Thyroid gland (tissue), 4 donors: Measurements from ENCODE around the gene CCDC80.

Source experiments
- POLR2A ChIP-seq, 2 donors: fragments of 450-650 bp; IDR thresholded peaks; one replicate each; pipeline ENCODE4 v1.6.1; 2017; ENCODE audit warnings: antibody characterized with exemption in 2 of 2, mild to moderate bottlenecking in 2 of 2, moderate library complexity in 1 of 2
- TF ChIP-seq, protein P1 (sequence below), 6 experiments: fragments of 200-600 bp in 3 of 6; fragments of 450-650 bp in 3 of 6; sonication (generic) in 3 of 6; IDR thresholded peaks; one replicate each; pipeline ENCODE4 v1.5.1; 2016 to 2019; ENCODE audit warnings: antibody characterized with exemption in 6 of 6, mild to moderate bottlenecking in 2 of 6, inconsistent platforms in 1 of 6, moderate library complexity in 1 of 6

DNA sequence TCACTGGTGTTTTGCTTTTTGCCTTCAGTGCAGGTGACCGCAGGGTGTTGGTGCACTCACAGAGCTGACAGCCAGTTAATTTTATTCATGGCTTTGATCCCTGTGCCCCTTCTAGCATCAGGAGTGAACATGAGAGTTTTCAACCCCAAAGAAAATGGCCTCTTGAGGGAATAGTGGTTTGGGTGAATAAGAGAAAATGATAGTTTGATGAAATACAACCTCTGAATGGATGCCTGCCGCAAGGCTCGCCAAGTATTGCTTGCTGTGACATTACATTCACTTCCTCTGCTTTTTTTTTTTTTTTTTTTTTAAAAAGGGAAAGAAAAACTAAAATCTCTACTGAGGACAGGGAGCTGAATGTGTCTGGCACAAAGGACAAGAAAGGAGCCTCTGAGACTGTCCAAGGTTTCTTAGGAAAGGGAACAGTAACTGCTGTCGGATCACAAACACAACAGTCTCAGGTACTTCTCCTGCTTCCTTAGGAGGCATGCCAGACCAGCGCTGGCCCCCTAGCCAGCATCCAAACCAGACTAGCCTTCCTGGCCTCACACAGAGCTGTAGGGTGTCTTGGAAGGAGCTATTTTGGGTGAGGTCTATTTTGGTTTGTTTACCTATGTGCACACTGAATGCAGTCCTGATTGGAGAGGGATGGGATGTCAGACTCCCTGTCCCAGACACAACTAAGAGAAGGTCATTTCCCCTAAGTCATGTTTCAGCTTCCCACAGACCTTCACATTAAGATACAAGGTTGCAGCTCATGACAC, 29.0 kb downstream of the CCDC80 start:
- no peak for TF ChIP-seq POLR2A (IDR thresholded peaks at IDR 0.05)
- TF ChIP-seq, protein P1, sequence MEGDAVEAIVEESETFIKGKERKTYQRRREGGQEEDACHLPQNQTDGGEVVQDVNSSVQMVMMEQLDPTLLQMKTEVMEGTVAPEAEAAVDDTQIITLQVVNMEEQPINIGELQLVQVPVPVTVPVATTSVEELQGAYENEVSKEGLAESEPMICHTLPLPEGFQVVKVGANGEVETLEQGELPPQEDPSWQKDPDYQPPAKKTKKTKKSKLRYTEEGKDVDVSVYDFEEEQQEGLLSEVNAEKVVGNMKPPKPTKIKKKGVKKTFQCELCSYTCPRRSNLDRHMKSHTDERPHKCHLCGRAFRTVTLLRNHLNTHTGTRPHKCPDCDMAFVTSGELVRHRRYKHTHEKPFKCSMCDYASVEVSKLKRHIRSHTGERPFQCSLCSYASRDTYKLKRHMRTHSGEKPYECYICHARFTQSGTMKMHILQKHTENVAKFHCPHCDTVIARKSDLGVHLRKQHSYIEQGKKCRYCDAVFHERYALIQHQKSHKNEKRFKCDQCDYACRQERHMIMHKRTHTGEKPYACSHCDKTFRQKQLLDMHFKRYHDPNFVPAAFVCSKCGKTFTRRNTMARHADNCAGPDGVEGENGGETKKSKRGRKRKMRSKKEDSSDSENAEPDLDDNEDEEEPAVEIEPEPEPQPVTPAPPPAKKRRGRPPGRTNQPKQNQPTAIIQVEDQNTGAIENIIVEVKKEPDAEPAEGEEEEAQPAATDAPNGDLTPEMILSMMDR (IDR thresholded peaks at IDR 0.05) = no peak
